A549 (cell line): ENCODE data around the gene MGMT. TPM values are rescaled to one million over a fixed set of nuclear protein-coding genes. Genes with fewer than 3 reads are reported as not detected.

Experiments
- ATAC-seq, 2 experiments: fragments of 200-7000 bp in 1 of 2; fragments of >200 bp in 1 of 2; cut with Nextera tagmentation in 1 of 2; cut with Tn5 transposase in 1 of 2; 3 replicates each; pipeline versions ENCODE4 v1.8.0 to v1.9.1; 2018 to 2020; ENCODE audit warnings: mild to moderate bottlenecking in 1 of 2, moderate library complexity in 1 of 2
- CTCF ChIA-PET: fragments of 300-600 bp; sonication (Branson Sonifier 250); formaldehyde crosslinking; extraction: SDS; loops from one replicate; lab custom pipeline; 2021; ENCODE audit warnings: antibody characterized with exemption, inconsistent platforms; lab: Yijun Ruan, JAX
- POLR2A ChIA-PET: fragments of 350-600 bp; formaldehyde crosslinking; extraction: SDS; loops from one replicate; lab custom pipeline; 2021; ENCODE audit warnings: antibody characterized with exemption, inconsistent platforms; lab: Yijun Ruan, JAX
- DNase-seq, 2 experiments: peaks; one replicate each; pipeline versions ENCODE4 v3.0.0 to v3.0.0-alpha.2; 2011 to 2016; ENCODE audit warnings: low read depth in 1 of 2, low spot score in 1 of 2
- FAIRE-seq: peaks from 2 replicates; lab custom pipeline; 2011; peaks lifted over from hg19 to GRCh38; lab: Jason Lieb, UNC
- H3K27ac ChIP-seq, 2 experiments: fragments of >200 bp; sonication (Bioruptor Twin); formaldehyde crosslinking; 3 replicates each; pipeline ENCODE4 v1.5.1; 2016 to 2017
- H3K4me1 ChIP-seq: fragments of >200 bp; sonication (Bioruptor Twin); formaldehyde crosslinking; 3 replicates; pipeline ENCODE4 v1.6.1; 2016
- H3K4me2 ChIP-seq: fragments of >200 bp; sonication (Bioruptor Twin); formaldehyde crosslinking; 3 replicates; pipeline ENCODE4 v1.6.1; 2016
- H3K4me3 ChIP-seq: fragments of >200 bp; sonication (Bioruptor Twin); formaldehyde crosslinking; 3 replicates; pipeline ENCODE4 v1.5.1; 2016
- H3K9me3 ChIP-seq: fragments of >200 bp; sonication (Bioruptor Twin); formaldehyde crosslinking; 3 replicates; pipeline ENCODE4 v1.6.1; 2016
- BCL3 ChIP-seq: fragments of >200 bp; sonication (Bioruptor Twin); formaldehyde crosslinking; IDR thresholded peaks from 3 replicates; pipeline ENCODE4 v1.6.1; 2016
- BHLHE40 ChIP-seq: IDR thresholded peaks from 2 replicates; pipeline ENCODE4 v1.6.1; 2012; ENCODE audit warnings: low read depth, low read length, inconsistent platforms
- CBX8 ChIP-seq: fragments of 200-600 bp; sonication (generic); IDR thresholded peaks from 2 replicates; pipeline ENCODE4 v1.6.1; 2016
- CHD4 ChIP-seq: fragments of 200-600 bp; sonication (generic); IDR thresholded peaks from 2 replicates; pipeline ENCODE4 v1.6.1; 2016; ENCODE audit warnings: antibody characterized with exemption, mild to moderate bottlenecking, borderline replicate concordance
- CTCF ChIP-seq: fragments of >200 bp; sonication (Bioruptor Twin); formaldehyde crosslinking; IDR thresholded peaks from 3 replicates; pipeline ENCODE4 v1.5.1; 2016
- E2F6 ChIP-seq: IDR thresholded peaks from 2 replicates; pipeline ENCODE4 v1.6.1; 2012; ENCODE audit warnings: low read depth, borderline replicate concordance
- ELK1 ChIP-seq: fragments of 150-350 bp; IDR thresholded peaks from 2 replicates; pipeline ENCODE4 v1.6.1; 2014; ENCODE audit warnings: low read depth, mild to moderate bottlenecking, low read length
- ESRRA ChIP-seq: fragments of 150-350 bp; IDR thresholded peaks from 2 replicates; pipeline ENCODE4 v1.6.1; 2014; ENCODE audit warnings: mild to moderate bottlenecking, low read length, borderline replicate concordance
- FOSL2 ChIP-seq, 2 experiments: fragments of 450-650 bp in 1 of 2; fragments of >200 bp in 1 of 2; sonication (Bioruptor Twin) in 1 of 2; formaldehyde crosslinking; IDR thresholded peaks; 2 replicates each; pipeline versions ENCODE4 v1.5.0 to v1.6.1; 2016 to 2020; ENCODE audit warnings: mild to moderate bottlenecking in 1 of 2, moderate library complexity in 1 of 2
- GATA3 ChIP-seq: IDR thresholded peaks from 2 replicates; pipeline ENCODE4 v1.6.1; 2012; ENCODE audit warnings: borderline replicate concordance
- HOXA7 ChIP-seq: fragments of 250-450 bp; sonication (Bioruptor Pico); IDR thresholded peaks from 2 replicates; pipeline ENCODE4 v1.5.0; 2020; ENCODE audit warnings: mild to moderate bottlenecking, moderate library complexity
- JUNB ChIP-seq: fragments of >200 bp; sonication (Bioruptor Twin); formaldehyde crosslinking; IDR thresholded peaks from 2 replicates; pipeline ENCODE4 v1.6.1; 2016
- KDM5A ChIP-seq: fragments of 200-600 bp; sonication (generic); IDR thresholded peaks from 2 replicates; pipeline ENCODE4 v1.6.1; 2016; ENCODE audit warnings: antibody characterized with exemption, mild to moderate bottlenecking
- MAX ChIP-seq: IDR thresholded peaks from 2 replicates; pipeline ENCODE4 v1.6.1; 2012
- MYC ChIP-seq: IDR thresholded peaks from 2 replicates; pipeline ENCODE4 v1.6.1; 2012; ENCODE audit warnings: mild to moderate bottlenecking, inconsistent platforms, low read length, improper control_type of control experiment, borderline replicate concordance
- NPAS2 ChIP-seq: fragments of 250-450 bp; sonication (Bioruptor Pico); IDR thresholded peaks from 2 replicates; pipeline ENCODE4 v1.8.0; 2022; ENCODE audit warnings: mild to moderate bottlenecking, moderate library complexity, borderline replicate concordance
- RCOR1 ChIP-seq: fragments of 150-350 bp; IDR thresholded peaks from 2 replicates; pipeline ENCODE4 v1.6.1; 2014; ENCODE audit warnings: antibody characterized with exemption, low read length, low read depth
- RNF2 ChIP-seq: fragments of 200-600 bp; sonication (generic); IDR thresholded peaks from 2 replicates; pipeline ENCODE4 v1.6.1; 2016; ENCODE audit warnings: low read depth, mild to moderate bottlenecking, antibody characterized with exemption, moderate library complexity, borderline replicate concordance
- SREBF2 ChIP-seq: fragments of 450-650 bp; IDR thresholded peaks from 2 replicates; pipeline ENCODE4 v1.6.1; 2014; ENCODE audit warnings: mild to moderate bottlenecking, moderate library complexity
- TFCP2L1 ChIP-seq: fragments of 250-450 bp; sonication (Bioruptor Pico); IDR thresholded peaks from 2 replicates; pipeline ENCODE4 v1.5.0; 2021; ENCODE audit warnings: mild to moderate bottlenecking
- USF2 ChIP-seq: fragments of 450-650 bp; IDR thresholded peaks from 2 replicates; pipeline ENCODE4 v1.6.1; 2014; ENCODE audit warnings: antibody characterized with exemption
- ZC3H11A ChIP-seq: fragments of 450-650 bp; IDR thresholded peaks from 2 replicates; pipeline ENCODE4 v1.6.1; 2014; ENCODE audit warnings: antibody characterized with exemption, mild to moderate bottlenecking
- WGBS: methylation state at CpG from one replicate; pipeline ENCODE4 v1.1.6; 2017; ENCODE audit errors: missing lambda C conversion rate; 5-methylcytosine and 5-hydroxymethylcytosine counted together
- polyA plus RNA-seq, 4 experiments: library from polyadenylated mRNA; depleted of rRNA in 3 of 4; stranded (reverse); fragments of >200 nt; fragmentation: RNase III in 1 of 4; extraction: RNeasy Plus Mini Kit Qiagen cat#74134 plus additional on column Dnase treatment in 1 of 4; gene quantifications; 2 replicates in 3 of 4; 3 replicates in 1 of 4; pipeline ENCODE4 v1.2.3, GENCODE V29; 2011 to 2017

Gene MGMT
- polyA plus RNA-seq, 2 of the 4 experiments (the other 2 are of a cell fraction) = 4.9 to 5.2 TPM

GRCh38 chr10:129788215-129788614 lies 321.2 kb downstream of the MGMT start:
- H3K4me1 ChIP-seq = no peaks in the 10 kb centered on the region
- H3K4me2 ChIP-seq = no peak overlapping the region
- 53% methylated on average over 5 of the region's 10 CpGs for WGBS
- DNase-seq = no peak
- no peak for ATAC-seq
- H3K27ac ChIP-seq = no peak overlapping the region
- ChIA-PET CTCF (no interaction called here), POLR2A (no interaction called here)
- TF ChIP-seq RNF2 (no peak), GATA3 (no peak), NPAS2 (no peak), MYC (no peak), ELK1 (no peak), SREBF2 (no peak), TFCP2L1 (CRISPR knock-in tag) (no peak), HOXA7 (CRISPR knock-in tag) (no peak), JUNB (no peak), BHLHE40 (no peak), CTCF (no peak), E2F6 (no peak), FOSL2 (IDR thresholded peaks at IDR 0.05) (no peak), FOSL2 (CRISPR knock-in tag; IDR thresholded peaks at IDR 0.05) (no peak), CBX8 (no peak), KDM5A (no peak), ESRRA (no peak), CHD4 (no peak), BCL3 (no peak), RCOR1 (no peak)
- H3K9me3 ChIP-seq = no peaks in the 10 kb centered on the region
- no peak for FAIRE-seq
- no peak overlapping the region for H3K4me3 ChIP-seq

- Histone ChIP-seq H3K4me2 (no peak overlapping the region), H3K4me1 (no peaks in the 10 kb centered on the region), H3K27ac (no peak overlapping the region), H3K4me3 (no peak overlapping the region), H3K9me3 (no peaks in the 10 kb centered on the region)
- ChIA-PET POLR2A (no interaction called here), CTCF (interaction anchor here (0.6 kb wide), 1 partner anchor 1768 kb away, joined by 5 read pairs; no protein-coding TSS in a partner anchor)
- no peak for FAIRE-seq
- no peak for ATAC-seq
- TF ChIP-seq E2F6 = no peak
- TF ChIP-seq USF2 = no peak
- no peak for TF ChIP-seq ZC3H11A
- no peak for TF ChIP-seq MAX
- 37% methylated on average over 17 of the region's 17 CpGs for WGBS
- DNase-seq = no peak
Observed at GRCh38 chr10:129790715-129791446, 323.8 kb downstream of the MGMT start.
